Renal cortical epithelial cell (primary cell): ENCODE measurements around the gene OR8D4. TPM values are rescaled to one million over a fixed set of nuclear protein-coding genes. Genes with fewer than 3 reads are reported as not detected.

Experiments used
- total RNA-seq: library from RNA; depleted of rRNA; stranded (reverse); fragments of >200 nt; gene quantifications from 2 replicates; pipeline ENCODE4 v1.2.3, GENCODE V29; 2014

The OR8D4 gene
- total RNA-seq, 1 donor from 2014 or later = not detected

Other genes with a start within 250 kb of the OR8D4 start
- gene SCN3B, start 247.5 kb upstream of the OR8D4 start, total RNA-seq = 0.20 and 0.35 TPM in 2 replicates
- 3.1 and 7.8 TPM in 2 replicates for gene ZNF202, start 160.5 kb upstream of the OR8D4 start, total RNA-seq
- gene OR6X1, start 147.6 kb upstream of the OR8D4 start, total RNA-seq = not detected in 2 replicates
- not detected in 2 replicates for gene OR6M1, start 95.8 kb upstream of the OR8D4 start, total RNA-seq
- not detected in 2 replicates for gene TMEM225, start 16.5 kb upstream of the OR8D4 start, total RNA-seq
- gene OR4D5, start 37.5 kb downstream of the OR8D4 start, total RNA-seq = not detected in 2 replicates
- gene OR6T1, start 41.7 kb downstream of the OR8D4 start, total RNA-seq = not detected in 2 replicates
- not detected in 2 replicates for gene OR10S1, start 75.6 kb downstream of the OR8D4 start, total RNA-seq
- gene OR10G6, start 93.0 kb downstream of the OR8D4 start, total RNA-seq = not detected in 2 replicates
- gene OR10G4, start 110.8 kb downstream of the OR8D4 start, total RNA-seq = not detected in 2 replicates
- not detected in 2 replicates for gene OR10G9, start 120.8 kb downstream of the OR8D4 start, total RNA-seq
- gene OR10G8, start 124.6 kb downstream of the OR8D4 start, total RNA-seq = not detected in 2 replicates
- gene OR10G7, start 139.2 kb downstream of the OR8D4 start, total RNA-seq = not detected in 2 replicates
- gene VWA5A, start 213.3 kb downstream of the OR8D4 start, total RNA-seq = 32.1 and 45.7 TPM in 2 replicates